Dedifferentiated amniotic fluid mesenchymal stem cell (primary cell): ENCODE results near the gene MLLT10.

Experiments
- DNase-seq: peaks from one replicate; pipeline ENCODE4 v3.0.0-alpha.2; 2016; ENCODE audit errors: extremely low spot score

The MLLT10 gene

GRCh38 chr10:21533467-21534279 lies at the start of gene MLLT10:
Gene MLLT10 (plus strand): TSS chr10:21534232. CDS start chr10:21534645, 413 bp downstream.
- DNase-seq: peak; percentile 88

- DNase-seq: no peak
Observed at GRCh38 chr10:21487416-21488180, 46.4 kb upstream of the MLLT10 start.

GRCh38 chr10:21488246-21488956 lies 45.6 kb upstream of the MLLT10 start:
- DNase-seq: no peak

DNA sequence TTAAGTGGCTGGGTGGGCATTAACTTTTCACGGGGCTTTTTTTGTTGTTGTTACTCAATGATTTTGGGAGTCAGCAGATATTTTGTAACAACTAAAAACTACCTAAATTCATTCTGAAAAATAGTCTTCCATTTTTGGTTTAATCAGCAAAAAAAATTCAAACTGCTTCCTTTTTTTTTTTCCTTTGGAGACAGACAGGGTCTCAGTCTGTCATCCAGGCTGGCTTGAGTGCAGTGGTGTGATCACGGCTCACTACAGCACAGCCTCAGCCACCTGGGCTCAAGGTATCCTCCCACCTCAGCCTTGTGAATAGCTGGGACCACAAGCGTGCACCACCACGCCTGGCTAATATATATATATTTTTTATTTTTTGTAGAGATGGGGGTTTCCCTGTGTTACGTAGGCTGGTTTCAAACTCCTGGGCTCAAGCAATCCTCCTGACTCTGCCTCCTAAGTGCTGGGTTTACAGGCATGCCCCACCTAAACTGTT lies 45.0 kb upstream of the MLLT10 start:
- no peak for DNase-seq

GRCh38 chr10:21490028-21490710 lies 43.9 kb upstream of the MLLT10 start:
- DNase-seq: no peak

DNA sequence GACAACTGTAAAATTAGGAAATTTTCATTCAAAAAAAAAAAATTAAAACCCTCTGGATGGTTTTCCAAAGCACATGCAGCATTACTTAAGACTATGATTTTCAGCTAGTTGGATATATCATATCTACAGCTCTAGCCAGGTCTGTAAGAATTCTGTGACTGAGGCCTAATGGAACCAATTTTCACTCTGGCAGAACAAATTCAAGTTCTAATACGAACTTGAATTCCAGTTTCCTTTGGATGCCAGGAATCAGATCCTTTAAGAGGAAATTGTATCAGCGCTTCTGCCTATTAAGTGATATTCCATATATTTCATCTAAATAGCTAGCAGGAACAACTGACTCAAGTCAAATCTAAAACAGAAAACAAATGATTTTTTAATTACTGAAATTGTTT lies 43.3 kb upstream of the MLLT10 start:
- DNase-seq: no peak

- no peak for DNase-seq
Observed at GRCh38 chr10:21492421-21492820, 41.6 kb upstream of the MLLT10 start.

- no peak for DNase-seq
Observed at GRCh38 chr10:21493784-21494183, 40.2 kb upstream of the MLLT10 start.

DNA sequence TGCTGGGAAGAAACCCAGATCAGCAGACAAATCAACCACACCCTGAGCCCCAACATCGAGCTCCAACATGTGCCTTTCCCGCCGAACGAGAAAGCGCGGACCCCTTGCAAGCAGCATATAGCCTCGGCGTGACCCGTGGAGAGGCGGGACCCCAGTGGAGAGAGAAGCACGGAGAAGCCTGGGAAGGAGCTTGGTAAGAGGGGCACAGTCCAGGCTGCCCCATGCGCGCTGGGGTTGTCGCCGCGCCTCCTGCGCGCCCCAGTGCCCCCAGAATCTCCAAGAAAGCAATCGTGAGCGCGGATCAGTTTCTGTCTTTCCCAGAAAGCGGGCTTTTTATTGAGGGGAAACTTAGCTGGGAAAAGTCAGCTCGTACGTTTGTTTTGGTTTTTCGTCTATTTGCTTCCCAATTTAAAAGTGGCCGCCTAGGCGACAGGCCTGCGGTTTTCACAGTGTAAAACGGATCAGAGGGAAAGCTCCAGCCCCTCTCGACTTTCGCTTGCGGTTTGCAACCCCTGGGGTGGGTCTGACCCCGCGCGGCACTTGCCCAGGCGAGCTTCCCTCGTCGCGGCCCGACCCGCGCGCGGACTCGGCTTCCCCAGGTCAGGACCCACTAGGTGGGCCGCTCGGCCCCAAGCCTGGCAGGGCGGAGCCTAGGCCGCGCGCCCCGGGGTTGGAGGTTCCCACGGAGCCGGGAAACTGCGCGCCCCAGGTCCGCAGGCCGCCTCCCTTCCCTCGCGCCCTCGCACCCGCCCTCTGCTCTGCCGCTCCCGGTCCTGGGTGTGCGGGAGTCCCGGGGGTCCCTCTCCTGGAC lies 39.6 kb upstream of the MLLT10 start:
- no peak for DNase-seq

DNA sequence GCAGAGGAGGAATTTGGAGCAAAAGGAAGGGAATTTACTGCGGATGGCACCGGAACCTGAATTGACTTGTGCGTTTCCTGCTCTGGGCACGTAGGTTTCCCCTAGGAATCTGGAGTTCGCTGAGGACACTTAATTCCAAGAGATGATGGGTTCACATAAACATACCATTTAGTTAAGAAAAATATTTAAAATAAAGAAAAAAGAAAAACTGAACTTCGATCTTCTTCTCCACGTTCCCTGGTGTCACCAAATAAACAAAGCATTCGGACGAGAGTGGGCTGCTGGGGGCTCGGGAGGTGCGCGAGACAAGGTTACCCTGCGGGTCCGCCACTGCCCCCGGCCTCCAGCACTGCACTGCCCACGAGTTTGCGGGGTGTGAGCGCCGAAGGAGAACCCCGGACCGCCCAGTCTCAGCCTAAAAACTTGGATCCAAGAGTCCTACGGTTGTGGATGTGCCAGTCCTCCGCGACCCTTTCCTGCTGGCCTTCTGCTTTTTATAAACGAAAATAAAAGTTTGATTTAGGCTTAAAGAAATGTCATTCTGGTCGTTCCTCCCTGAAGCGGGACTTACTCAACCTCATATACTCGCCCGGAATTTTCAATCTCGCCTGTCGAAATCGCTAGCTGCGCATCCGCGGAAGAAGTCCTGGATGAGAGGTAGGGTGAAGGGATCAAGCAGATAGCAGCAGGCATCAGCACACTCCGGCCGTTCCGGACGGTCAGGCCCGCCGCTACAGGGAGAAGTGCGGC lies 38.9 kb upstream of the MLLT10 start:
- no peak for DNase-seq

GRCh38 chr10:21495752-21496342 lies 38.2 kb upstream of the MLLT10 start:
- DNase-seq: peak; percentile 57

- peak; percentile 42 for DNase-seq
Observed at GRCh38 chr10:21496343-21497176, 37.5 kb upstream of the MLLT10 start.

GRCh38 chr10:21497177-21497807 lies 36.7 kb upstream of the MLLT10 start:
- DNase-seq: peak; percentile 68

GRCh38 chr10:21498377-21498776 lies 35.7 kb upstream of the MLLT10 start:
- no peak for DNase-seq

DNA sequence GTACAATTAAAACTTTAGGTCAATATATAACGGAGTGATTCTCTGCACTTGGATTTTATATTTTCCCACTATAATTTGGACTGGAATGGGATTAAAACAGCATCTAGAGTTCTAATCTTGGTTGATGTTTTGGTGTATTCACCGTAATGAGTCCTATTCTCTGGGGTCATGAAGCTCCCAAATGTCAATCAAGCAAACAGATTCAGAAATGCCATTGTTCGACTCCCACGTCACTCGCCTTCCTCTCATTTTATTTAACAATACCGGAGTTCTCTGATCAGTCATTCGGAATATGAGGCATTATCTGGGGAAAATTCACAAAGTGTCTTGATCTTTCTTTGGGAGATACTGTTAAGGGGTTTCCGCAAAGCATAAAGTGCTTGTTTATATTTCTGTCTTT lies 35.0 kb upstream of the MLLT10 start:
- DNase-seq: no peak

GRCh38 chr10:21499701-21500577 lies 34.1 kb upstream of the MLLT10 start:
- no peak for DNase-seq

GRCh38 chr10:21500578-21500910 lies 33.5 kb upstream of the MLLT10 start:
- no peak for DNase-seq
